GM12872 (cell line): Measurements from ENCODE around the gene BIK.

Source experiments
- TF ChIP-seq, protein P1 (sequence below): IDR thresholded peaks from 3 replicates; pipeline ENCODE4 v1.5.1; 2011; ENCODE audit warnings: low read depth, mild to moderate bottlenecking, low read length, moderate library complexity; ENCODE audit not compliant: insufficient read depth

BIK gene, protein sequence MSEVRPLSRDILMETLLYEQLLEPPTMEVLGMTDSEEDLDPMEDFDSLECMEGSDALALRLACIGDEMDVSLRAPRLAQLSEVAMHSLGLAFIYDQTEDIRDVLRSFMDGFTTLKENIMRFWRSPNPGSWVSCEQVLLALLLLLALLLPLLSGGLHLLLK

DNA sequence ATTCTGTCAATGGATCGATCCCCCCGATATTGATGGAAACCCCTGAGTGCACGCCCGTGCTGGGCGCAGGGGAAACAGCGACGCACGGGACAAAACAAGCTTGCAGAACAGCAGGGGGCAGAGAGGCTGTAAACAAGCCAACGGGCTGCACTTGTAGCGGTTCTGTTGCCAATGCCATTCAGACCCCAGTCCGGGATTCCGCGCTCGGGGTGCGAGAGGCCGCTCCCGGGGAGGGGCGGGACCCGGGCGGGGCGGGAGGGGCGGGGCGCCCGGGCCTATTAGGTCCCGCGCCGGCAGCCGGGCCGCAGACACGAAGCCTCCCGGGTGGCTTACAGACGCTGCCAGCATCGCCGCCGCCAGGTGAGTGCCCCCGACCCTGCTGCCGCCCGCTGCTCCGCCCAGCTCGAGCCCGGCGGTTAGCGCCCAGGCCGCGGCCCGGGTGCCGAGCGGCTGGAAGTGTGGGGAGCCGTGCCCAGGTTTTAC is at the start of gene BIK:
Gene BIK (plus strand): TSS at position 307 of the 483 bp plus-strand sequence. CDS start 13,273 bp downstream, outside the sequence.
- TF ChIP-seq, protein P1, sequence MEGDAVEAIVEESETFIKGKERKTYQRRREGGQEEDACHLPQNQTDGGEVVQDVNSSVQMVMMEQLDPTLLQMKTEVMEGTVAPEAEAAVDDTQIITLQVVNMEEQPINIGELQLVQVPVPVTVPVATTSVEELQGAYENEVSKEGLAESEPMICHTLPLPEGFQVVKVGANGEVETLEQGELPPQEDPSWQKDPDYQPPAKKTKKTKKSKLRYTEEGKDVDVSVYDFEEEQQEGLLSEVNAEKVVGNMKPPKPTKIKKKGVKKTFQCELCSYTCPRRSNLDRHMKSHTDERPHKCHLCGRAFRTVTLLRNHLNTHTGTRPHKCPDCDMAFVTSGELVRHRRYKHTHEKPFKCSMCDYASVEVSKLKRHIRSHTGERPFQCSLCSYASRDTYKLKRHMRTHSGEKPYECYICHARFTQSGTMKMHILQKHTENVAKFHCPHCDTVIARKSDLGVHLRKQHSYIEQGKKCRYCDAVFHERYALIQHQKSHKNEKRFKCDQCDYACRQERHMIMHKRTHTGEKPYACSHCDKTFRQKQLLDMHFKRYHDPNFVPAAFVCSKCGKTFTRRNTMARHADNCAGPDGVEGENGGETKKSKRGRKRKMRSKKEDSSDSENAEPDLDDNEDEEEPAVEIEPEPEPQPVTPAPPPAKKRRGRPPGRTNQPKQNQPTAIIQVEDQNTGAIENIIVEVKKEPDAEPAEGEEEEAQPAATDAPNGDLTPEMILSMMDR: peak; percentile 51; the same call in 2 of the 3 replicates

DNA sequence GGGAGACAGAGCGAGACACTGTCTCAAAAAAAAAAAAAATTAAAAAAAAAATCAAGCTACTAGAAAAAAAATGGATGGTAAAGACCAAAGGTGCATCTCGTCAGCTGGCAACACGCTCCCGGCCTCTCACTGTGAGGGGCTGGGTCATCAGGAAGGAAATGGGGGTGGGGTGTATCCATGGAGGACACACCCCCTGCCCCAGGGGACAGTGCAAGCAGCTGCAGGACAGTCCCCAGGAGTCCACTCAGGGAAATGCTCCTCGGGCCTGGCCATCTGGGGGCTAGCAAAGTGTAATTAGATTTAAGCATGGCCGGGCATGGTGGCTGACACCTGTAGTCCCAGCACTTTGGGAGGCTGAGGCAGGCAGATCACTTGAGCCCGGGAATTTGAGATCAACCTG is 44.4 kb upstream of the BIK start:
- TF ChIP-seq, protein P1: no peak

DNA sequence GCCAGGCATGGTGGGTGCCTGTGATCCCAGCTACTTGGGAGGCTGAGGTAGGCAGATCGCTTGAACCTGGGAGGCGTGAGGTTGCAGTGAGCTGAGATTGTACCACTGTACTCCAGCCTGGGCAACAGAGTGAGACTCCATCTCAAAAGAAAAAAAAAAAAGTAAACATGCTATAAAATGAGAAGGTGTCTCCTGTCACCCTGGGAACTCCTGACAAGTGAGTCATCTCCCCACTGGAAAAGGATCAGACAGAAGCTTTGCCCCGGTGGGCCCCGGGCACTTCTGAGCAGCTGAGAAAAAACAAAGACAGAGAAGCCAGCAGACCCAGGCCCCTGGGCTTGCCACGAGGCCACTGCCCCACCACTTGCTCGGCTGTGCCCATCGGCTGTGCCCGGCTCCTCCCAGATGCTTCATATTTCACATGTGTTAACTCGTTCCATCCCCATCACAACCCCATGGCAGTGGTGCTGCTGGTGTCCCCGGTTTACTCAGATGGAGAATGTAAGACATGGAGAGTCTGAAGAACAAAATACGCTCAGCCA is 43.6 kb upstream of the BIK start:
- TF ChIP-seq, protein P1: no peak

DNA sequence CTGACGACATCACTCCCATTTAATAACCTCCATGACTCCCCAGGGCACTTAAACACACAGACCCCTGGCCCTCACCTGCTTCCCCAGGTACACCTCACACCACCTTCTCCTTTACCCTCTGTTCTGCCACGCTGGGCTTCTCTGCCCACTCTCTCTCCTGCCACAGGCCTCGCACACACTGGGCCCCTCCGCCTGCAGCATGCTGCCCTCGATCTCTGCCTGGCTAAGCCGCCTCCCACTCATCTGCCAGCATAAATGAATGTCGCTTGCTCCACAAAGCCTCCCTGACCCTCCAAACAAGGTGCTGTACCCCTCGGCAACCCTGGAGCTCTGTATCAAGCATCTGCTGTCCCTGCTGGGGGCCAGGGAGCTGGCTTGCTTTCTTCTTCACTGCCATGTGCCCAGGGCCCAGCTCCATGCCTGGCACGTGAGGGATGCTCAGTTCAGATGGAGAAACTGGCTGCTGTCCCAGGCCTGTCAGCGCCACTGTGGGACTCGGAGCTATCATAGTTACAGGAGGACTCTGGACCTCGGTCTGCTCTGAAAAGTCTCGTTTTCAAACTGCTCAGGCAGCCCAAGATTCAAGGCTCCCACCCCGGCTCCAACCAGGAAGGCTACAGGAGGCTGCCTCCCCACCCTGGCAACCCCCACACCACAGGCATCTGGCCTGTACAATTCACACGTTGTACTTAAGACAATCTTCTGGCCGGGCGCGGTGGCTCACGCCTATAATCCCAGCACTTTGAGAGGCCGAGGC is 33.3 kb upstream of the BIK start:
- TF ChIP-seq, protein P1: no peak

DNA sequence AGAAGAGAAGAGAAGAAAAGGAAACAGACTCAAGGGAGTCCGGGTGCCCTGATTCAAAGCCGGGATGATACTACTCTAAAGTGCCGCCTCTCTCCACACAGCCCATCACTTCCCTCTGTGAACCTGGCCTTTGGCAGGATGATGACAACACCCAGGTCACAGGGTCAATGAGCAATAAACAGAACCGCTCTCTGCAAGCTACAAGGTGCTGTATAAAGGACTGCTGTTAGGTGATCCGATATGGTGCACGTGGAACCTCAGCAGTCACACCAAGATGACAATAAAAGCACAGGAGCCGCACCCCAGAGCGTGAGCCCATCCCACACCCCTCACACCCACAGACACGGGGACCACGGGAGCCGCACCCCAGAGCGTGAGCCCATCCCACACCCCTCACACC is 32.0 kb upstream of the BIK start:
- TF ChIP-seq, protein P1: no peak

DNA sequence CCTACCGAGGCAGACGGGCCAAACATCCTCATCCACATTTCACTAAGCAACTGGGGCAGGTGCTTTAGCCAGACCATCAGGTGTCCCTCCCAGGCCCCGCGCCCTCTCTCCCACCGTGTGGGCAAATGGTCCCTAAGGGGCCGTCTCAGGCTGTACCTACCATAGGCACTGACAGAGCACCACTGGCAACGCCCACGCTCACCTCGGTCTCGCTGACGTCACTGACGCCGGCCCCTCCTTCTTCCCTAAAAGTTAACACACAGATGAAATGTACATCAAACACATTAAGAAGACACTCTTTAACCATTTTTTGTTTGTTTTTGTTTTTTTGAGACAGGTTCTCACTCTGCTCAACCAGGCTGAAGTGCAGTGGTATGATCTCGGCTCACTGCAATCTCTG is 30.8 kb upstream of the BIK start:
- TF ChIP-seq, protein P1: no peak

DNA sequence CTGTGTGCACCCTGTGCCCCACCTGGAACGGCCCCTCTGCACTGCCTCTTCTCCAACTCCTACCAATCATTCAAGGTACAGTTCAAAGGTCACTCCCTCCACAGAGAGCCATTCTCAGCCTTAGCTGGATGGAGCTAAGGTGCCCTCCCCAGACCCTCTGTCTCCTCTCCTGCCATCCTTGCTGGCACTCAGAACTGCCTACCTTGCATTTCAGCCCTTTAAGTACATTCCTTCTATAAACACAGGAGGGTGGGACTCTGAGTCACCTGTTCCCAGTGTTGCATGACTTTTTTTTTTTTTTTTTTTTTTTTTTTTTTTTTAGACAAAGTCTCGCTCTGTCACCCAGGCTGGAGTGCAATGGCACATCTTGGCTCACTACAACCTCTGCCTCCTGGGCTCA is 29.9 kb upstream of the BIK start:
- TF ChIP-seq, protein P1: no peak
